ENCODE results near the gene CEP72. TPM values are rescaled to one million over a fixed set of nuclear protein-coding genes. Genes with fewer than 3 reads are reported as not detected.

Gene CEP72
- total RNA-seq, 1 donor from 2014 or later, result 5.2 TPM

- Histone ChIP-seq H3K9ac (ENCODE audit: low read depth in 1 of 3, low read length in 3 of 3) (no peak overlapping the region), H3K36me3 (ENCODE audit: control insufficient read depth in 3 of 3, insufficient read depth in 3 of 3, low read length in 3 of 3) (no peaks in the 10 kb centered on the region), H3K27ac (ENCODE audit: low read depth, low read length) (no peak overlapping the region), H3K4me3 (ENCODE audit: low read length in 3 of 3) (no peak overlapping the region), H3K9me3 (ENCODE audit: control insufficient read depth in 3 of 3, low read length in 3 of 3) (peaks cover 0 to 2% (median 0%) of the 10 kb centered on the region in 3 donors), H3K4me1 (ENCODE audit: control insufficient read depth in 3 of 3, insufficient read depth in 3 of 3, low read length in 3 of 3) (no peaks in the 10 kb centered on the region), H3K27me3 (ENCODE audit: control insufficient read depth in 3 of 3, insufficient read depth in 3 of 3, low read length in 3 of 3) (peaks cover 23 to 58% (median 49%) of the 10 kb centered on the region in 3 donors)
Measured at GRCh38 chr5:594226-594860, 17.8 kb upstream of the CEP72 start.

- H3K27ac ChIP-seq (ENCODE audit: low read depth, low read length), result no peak overlapping the region
- H3K27me3 ChIP-seq (ENCODE audit: control insufficient read depth in 3 of 3, insufficient read depth in 3 of 3, low read length in 3 of 3), result peaks cover 23 to 56% (median 46%) of the 10 kb centered on the region in 3 donors
Measured at GRCh38 chr5:595285-595875, 16.8 kb upstream of the CEP72 start.

GRCh38 chr5:597871-598563 is 14.1 kb upstream of the CEP72 start:
- Histone ChIP-seq H3K4me1 (ENCODE audit: control insufficient read depth in 3 of 3, insufficient read depth in 3 of 3, low read length in 3 of 3) (no peaks in the 10 kb centered on the region), H3K9ac (ENCODE audit: low read depth in 1 of 3, low read length in 3 of 3) (no peak overlapping the region), H3K4me3 (ENCODE audit: low read length in 3 of 3) (no peak overlapping the region), H3K27ac (ENCODE audit: low read depth, low read length) (no peak overlapping the region), H3K27me3 (ENCODE audit: control insufficient read depth in 3 of 3, insufficient read depth in 3 of 3, low read length in 3 of 3) (peaks cover 30 to 58% (median 39%) of the 10 kb centered on the region in 3 donors), H3K36me3 (ENCODE audit: control insufficient read depth in 3 of 3, insufficient read depth in 3 of 3, low read length in 3 of 3) (no peaks in the 10 kb centered on the region), H3K9me3 (ENCODE audit: control insufficient read depth in 3 of 3, low read length in 3 of 3) (peaks cover 0 to 2% (median 0%) of the 10 kb centered on the region in 3 donors)

More at GRCh38 chr5:595285-595875, 16.8 kb upstream of the CEP72 start:
- no peaks in the 10 kb centered on the region for H3K4me1 ChIP-seq (ENCODE audit: control insufficient read depth in 3 of 3, insufficient read depth in 3 of 3, low read length in 3 of 3)
- H3K36me3 ChIP-seq (ENCODE audit: control insufficient read depth in 3 of 3, insufficient read depth in 3 of 3, low read length in 3 of 3), result no peaks in the 10 kb centered on the region
- peaks cover 0 to 2% (median 0%) of the 10 kb centered on the region in 3 donors for H3K9me3 ChIP-seq (ENCODE audit: control insufficient read depth in 3 of 3, low read length in 3 of 3)
- no peak overlapping the region for H3K4me3 ChIP-seq (ENCODE audit: low read length in 3 of 3)
- no peak overlapping the region for H3K9ac ChIP-seq (ENCODE audit: low read depth in 1 of 3, low read length in 3 of 3)

DNA sequence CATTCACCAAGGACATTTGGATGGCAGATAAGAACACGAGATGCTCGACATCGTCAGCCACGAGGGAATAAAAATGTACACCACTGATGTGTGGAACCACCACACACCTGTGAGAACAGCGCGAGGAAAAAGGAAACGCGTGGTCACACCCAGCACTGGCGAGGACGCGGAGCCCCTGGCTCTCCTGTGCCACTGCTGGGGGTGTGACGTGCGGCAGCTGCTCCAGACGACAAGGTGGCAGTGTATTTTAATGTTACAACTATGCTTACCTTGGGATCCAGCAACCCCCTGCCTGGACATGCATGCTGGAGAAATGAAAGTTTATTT is 13.6 kb upstream of the CEP72 start:
- H3K9ac ChIP-seq (ENCODE audit: low read depth in 1 of 3, low read length in 3 of 3), result no peak overlapping the region
- H3K4me3 ChIP-seq (ENCODE audit: low read length in 3 of 3), result no peak overlapping the region
- H3K27me3 ChIP-seq (ENCODE audit: control insufficient read depth in 3 of 3, insufficient read depth in 3 of 3, low read length in 3 of 3), result peaks cover 32 to 59% (median 40%) of the 10 kb centered on the region in 3 donors
- no peaks in the 10 kb centered on the region for H3K4me1 ChIP-seq (ENCODE audit: control insufficient read depth in 3 of 3, insufficient read depth in 3 of 3, low read length in 3 of 3)
- H3K36me3 ChIP-seq (ENCODE audit: control insufficient read depth in 3 of 3, insufficient read depth in 3 of 3, low read length in 3 of 3), result no peaks in the 10 kb centered on the region
- peaks cover 0 to 2% (median 0%) of the 10 kb centered on the region in 3 donors for H3K9me3 ChIP-seq (ENCODE audit: control insufficient read depth in 3 of 3, low read length in 3 of 3)
- no peak overlapping the region for H3K27ac ChIP-seq (ENCODE audit: low read depth, low read length)

GRCh38 chr5:600886-601541 is 11.1 kb upstream of the CEP72 start:
- Histone ChIP-seq H3K4me1 (ENCODE audit: control insufficient read depth in 3 of 3, insufficient read depth in 3 of 3, low read length in 3 of 3) (no peaks in the 10 kb centered on the region), H3K27me3 (ENCODE audit: control insufficient read depth in 3 of 3, insufficient read depth in 3 of 3, low read length in 3 of 3) (peaks cover 26 to 53% (median 38%) of the 10 kb centered on the region in 3 donors), H3K4me3 (ENCODE audit: low read length in 3 of 3) (no peak overlapping the region), H3K27ac (ENCODE audit: low read depth, low read length) (no peak overlapping the region), H3K9ac (ENCODE audit: low read depth in 1 of 3, low read length in 3 of 3) (no peak overlapping the region), H3K9me3 (ENCODE audit: control insufficient read depth in 3 of 3, low read length in 3 of 3) (peaks cover 0 to 2% (median 0%) of the 10 kb centered on the region in 3 donors), H3K36me3 (ENCODE audit: control insufficient read depth in 3 of 3, insufficient read depth in 3 of 3, low read length in 3 of 3) (no peaks in the 10 kb centered on the region)

DNA sequence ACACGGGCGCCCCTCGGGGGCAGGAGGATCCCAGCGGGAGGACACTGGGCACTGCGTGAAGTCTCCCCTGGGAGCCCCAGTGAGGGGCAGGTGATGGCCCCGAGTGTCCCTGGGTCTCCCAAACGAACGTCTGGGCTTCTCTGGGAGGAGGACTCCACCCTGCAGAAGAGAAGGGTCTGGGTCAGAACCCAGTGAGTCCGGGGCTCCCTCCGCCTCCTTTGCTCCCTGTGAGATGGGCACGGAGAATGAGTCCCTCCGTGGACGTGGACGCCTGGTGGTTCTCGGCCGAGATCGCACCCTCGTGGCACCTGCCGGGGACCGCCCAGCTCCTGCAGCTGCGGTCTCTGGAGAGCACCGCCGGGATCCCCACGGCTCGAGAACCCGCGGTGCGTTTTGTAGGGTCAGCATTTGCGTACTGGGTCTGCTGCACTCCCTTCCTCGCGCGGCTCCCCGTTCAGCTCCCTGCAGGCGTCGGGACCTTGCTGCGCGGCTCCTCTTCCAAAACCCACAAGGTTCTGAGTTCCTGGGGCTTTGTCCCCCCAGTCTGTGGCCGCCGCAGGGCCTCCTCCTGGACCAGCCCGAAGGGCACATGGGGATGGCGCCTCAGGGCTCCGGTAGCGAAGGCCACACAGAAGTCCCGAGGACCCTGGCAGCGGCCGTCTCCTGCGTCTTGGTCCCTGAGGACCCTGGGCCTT is 10.2 kb upstream of the CEP72 start:
- Histone ChIP-seq H3K4me1 (ENCODE audit: control insufficient read depth in 3 of 3, insufficient read depth in 3 of 3, low read length in 3 of 3) (no peaks in the 10 kb centered on the region), H3K9ac (ENCODE audit: low read depth in 1 of 3, low read length in 3 of 3) (no peak overlapping the region), H3K27ac (ENCODE audit: low read depth, low read length) (no peak overlapping the region), H3K36me3 (ENCODE audit: control insufficient read depth in 3 of 3, insufficient read depth in 3 of 3, low read length in 3 of 3) (no peaks in the 10 kb centered on the region), H3K27me3 (ENCODE audit: control insufficient read depth in 3 of 3, insufficient read depth in 3 of 3, low read length in 3 of 3) (peaks cover 26 to 50% (median 41%) of the 10 kb centered on the region in 3 donors), H3K4me3 (ENCODE audit: low read length in 3 of 3) (no peak overlapping the region), H3K9me3 (ENCODE audit: control insufficient read depth in 3 of 3, low read length in 3 of 3) (peaks cover 0 to 2% (median 0%) of the 10 kb centered on the region in 3 donors)

DNA sequence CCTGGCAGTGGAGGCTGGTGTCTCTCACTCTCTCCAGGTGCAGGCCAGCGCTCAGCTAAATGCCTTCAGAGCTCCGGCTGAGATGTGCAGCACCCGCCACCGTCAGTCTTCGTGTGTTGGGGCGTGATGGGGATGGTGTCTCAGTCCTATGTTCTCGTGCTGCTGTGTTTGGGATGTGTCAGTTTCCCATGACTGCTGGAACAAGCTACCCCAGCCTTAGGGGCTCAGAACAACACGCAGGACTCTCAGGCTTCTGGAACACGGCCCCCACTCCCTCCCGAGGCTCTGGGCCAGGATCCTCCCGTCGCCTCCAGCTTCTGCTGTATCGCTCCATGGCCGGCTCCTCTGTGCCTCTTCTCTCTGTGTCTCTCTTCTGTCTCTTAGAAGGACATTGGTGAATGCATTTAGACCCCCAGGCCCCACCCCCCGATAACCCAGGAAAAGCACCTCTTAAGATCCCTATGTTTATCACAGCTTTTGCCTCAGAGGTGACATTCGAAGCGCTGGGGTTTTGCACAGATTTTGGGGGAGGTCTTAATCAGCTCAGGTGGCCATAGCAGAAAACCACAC is 9.6 kb upstream of the CEP72 start:
- Histone ChIP-seq H3K36me3 (ENCODE audit: control insufficient read depth in 3 of 3, insufficient read depth in 3 of 3, low read length in 3 of 3) (no peaks in the 10 kb centered on the region), H3K27me3 (ENCODE audit: control insufficient read depth in 3 of 3, insufficient read depth in 3 of 3, low read length in 3 of 3) (peaks cover 32 to 53% (median 44%) of the 10 kb centered on the region in 3 donors), H3K27ac (ENCODE audit: low read depth, low read length) (no peak overlapping the region), H3K9me3 (ENCODE audit: control insufficient read depth in 3 of 3, low read length in 3 of 3) (peaks cover 0 to 2% (median 0%) of the 10 kb centered on the region in 3 donors), H3K9ac (ENCODE audit: low read depth in 1 of 3, low read length in 3 of 3) (no peak overlapping the region), H3K4me3 (ENCODE audit: low read length in 3 of 3) (no peak overlapping the region), H3K4me1 (ENCODE audit: control insufficient read depth in 3 of 3, insufficient read depth in 3 of 3, low read length in 3 of 3) (no peaks in the 10 kb centered on the region)

DNA sequence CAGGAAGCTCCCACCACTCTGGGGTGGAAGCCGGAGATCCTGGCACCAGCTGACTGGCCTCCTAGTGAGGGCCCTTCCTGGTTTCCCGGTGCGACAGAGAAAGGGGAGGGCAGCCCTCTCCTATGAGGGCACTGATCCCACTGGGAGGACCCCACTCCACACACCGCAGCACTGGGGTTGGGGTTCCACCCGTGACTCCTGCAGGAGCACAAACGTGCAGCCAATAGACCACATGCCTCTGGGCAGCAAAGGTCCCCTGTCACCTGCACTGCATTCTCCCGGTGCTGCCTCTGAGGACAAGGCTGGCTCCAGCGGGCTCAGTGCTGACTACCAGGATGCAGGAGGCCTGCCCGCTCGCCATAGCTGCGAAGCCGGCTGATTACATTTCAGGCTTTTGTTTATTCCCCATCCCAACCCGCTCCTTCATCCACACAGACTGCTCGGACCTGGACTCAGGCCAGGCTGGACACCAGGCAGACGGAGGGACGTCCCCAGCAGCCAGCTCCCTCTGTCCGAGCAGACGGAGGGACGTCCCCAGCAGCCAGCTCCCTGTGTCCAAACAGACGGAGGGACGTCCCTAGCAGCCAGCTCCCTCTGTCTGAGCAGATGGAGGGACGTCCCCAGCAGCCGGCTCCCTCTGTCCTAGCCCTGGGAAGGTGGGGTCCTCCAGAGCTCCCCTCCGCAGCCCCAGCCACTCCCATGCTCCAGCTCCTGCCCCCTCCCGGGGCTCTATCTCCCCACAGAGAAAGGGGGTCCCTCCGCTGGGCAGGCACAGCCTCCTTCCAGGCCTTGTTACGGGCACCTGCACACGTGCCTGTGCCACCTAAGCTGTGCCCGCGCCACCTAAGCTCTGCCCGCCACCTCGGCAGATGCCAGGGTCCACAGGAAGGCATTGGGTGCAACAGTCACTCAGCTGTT is 8.8 kb upstream of the CEP72 start:
- Histone ChIP-seq H3K4me3 (ENCODE audit: low read length in 3 of 3) (no peak overlapping the region), H3K36me3 (ENCODE audit: control insufficient read depth in 3 of 3, insufficient read depth in 3 of 3, low read length in 3 of 3) (no peaks in the 10 kb centered on the region), H3K4me1 (ENCODE audit: control insufficient read depth in 3 of 3, insufficient read depth in 3 of 3, low read length in 3 of 3) (no peaks in the 10 kb centered on the region), H3K9ac (ENCODE audit: low read depth in 1 of 3, low read length in 3 of 3) (no peak overlapping the region), H3K9me3 (ENCODE audit: control insufficient read depth in 3 of 3, low read length in 3 of 3) (peaks cover 0 to under 1% (median 0%) of the 10 kb centered on the region in 3 donors), H3K27me3 (ENCODE audit: control insufficient read depth in 3 of 3, insufficient read depth in 3 of 3, low read length in 3 of 3) (peaks cover 39 to 51% (median 42%) of the 10 kb centered on the region in 3 donors), H3K27ac (ENCODE audit: low read depth, low read length) (no peak overlapping the region)
